ENCODE data around the gene SYNE3. TPM values are rescaled to one million over a fixed set of nuclear protein-coding genes. Genes with fewer than 3 reads are reported as not detected.

SYNE3 gene
- total and polyA plus RNA-seq, 10 of the 15 experiments (the other 5 are each of a cell fraction or from before 2014, with no cell fraction given): 1.4 to 44.1 (median 13.4) TPM

DNA sequence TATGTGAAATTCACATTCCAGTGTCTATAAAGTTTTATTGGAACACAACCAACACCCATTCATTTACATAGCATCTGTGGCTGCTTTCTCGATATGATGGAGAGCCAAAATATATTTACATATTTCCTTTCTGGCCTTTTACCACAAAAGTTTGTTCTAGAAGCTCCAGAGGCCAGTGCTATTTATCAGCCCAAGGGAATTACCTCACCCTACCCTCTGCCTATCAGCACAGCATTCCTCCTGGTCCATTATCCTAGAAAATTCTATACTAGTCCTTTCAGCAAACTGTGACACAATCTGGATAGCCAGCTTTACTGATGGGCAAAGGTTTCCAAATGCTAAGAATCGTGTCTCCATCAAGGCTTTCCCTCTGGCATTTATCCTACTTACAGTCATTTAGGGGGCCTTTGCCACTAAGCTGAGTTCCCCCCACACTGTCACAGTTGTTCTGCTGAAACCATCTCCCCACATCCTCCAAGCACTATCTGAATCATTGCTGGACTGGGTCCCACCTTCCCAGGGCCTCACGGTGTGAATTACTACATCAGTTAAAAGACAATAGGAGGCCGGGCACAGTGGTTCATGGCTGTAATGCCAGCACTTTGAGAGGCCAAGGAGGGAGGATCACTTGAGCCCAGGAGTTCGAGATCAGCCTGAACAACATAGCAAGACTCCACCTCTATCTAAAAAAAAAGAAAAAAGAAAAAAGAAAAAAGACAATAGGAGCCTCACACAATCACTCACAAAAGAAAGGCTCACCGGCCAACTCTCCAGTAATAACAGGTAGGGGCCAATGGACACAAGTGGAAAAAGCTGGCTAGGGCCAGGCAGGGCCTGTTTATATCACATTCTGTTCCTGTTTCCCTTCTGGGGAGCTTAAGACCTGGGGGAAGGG, 12.1 kb downstream of the SYNE3 start (continued):
- TF ChIP-seq POLR2AphosphoS5 (IDR thresholded peaks at IDR 0.05; ENCODE audit: low read length): no peak
- peak; percentile 41; the same call in 1 of the 2 replicates for TF ChIP-seq IRF4 (IDR thresholded peaks at IDR 0.05; ENCODE audit: low read depth, low read length)
- TF ChIP-seq RBBP5 (conservative IDR thresholded peaks at IDR 0.05): no peak
- TF ChIP-seq TARDBP (IDR thresholded peaks at IDR 0.05; ENCODE audit: borderline replicate concordance): no peak
- no peak for TF ChIP-seq CHD1 (IDR thresholded peaks at IDR 0.05; ENCODE audit: low read depth, low read length)
- TF ChIP-seq, protein P1, sequence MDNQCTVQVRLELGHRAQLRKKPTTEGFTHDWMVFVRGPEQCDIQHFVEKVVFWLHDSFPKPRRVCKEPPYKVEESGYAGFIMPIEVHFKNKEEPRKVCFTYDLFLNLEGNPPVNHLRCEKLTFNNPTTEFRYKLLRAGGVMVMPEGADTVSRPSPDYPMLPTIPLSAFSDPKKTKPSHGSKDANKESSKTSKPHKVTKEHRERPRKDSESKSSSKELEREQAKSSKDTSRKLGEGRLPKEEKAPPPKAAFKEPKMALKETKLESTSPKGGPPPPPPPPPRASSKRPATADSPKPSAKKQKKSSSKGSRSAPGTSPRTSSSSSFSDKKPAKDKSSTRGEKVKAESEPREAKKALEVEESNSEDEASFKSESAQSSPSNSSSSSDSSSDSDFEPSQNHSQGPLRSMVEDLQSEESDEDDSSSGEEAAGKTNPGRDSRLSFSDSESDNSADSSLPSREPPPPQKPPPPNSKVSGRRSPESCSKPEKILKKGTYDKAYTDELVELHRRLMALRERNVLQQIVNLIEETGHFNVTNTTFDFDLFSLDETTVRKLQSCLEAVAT (IDR thresholded peaks at IDR 0.05): no peak
- TF ChIP-seq, protein P2, sequence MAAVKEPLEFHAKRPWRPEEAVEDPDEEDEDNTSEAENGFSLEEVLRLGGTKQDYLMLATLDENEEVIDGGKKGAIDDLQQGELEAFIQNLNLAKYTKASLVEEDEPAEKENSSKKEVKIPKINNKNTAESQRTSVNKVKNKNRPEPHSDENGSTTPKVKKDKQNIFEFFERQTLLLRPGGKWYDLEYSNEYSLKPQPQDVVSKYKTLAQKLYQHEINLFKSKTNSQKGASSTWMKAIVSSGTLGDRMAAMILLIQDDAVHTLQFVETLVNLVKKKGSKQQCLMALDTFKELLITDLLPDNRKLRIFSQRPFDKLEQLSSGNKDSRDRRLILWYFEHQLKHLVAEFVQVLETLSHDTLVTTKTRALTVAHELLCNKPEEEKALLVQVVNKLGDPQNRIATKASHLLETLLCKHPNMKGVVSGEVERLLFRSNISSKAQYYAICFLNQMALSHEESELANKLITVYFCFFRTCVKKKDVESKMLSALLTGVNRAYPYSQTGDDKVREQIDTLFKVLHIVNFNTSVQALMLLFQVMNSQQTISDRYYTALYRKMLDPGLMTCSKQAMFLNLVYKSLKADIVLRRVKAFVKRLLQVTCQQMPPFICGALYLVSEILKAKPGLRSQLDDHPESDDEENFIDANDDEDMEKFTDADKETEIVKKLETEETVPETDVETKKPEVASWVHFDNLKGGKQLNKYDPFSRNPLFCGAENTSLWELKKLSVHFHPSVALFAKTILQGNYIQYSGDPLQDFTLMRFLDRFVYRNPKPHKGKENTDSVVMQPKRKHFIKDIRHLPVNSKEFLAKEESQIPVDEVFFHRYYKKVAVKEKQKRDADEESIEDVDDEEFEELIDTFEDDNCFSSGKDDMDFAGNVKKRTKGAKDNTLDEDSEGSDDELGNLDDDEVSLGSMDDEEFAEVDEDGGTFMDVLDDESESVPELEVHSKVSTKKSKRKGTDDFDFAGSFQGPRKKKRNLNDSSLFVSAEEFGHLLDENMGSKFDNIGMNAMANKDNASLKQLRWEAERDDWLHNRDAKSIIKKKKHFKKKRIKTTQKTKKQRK (IDR thresholded peaks at IDR 0.05; ENCODE audit: low read depth, low read length): no peak
- peak; percentile 63 for TF ChIP-seq PML (IDR thresholded peaks at IDR 0.05; ENCODE audit: low read length)
- TF ChIP-seq EED (IDR thresholded peaks at IDR 0.05; ENCODE audit: low read depth): peak; percentile 84
- TF ChIP-seq CREM (IDR thresholded peaks at IDR 0.05; ENCODE audit: low read depth): peak; percentile 20; the same call in 1 of the 2 replicates
- TF ChIP-seq IKZF2 (IDR thresholded peaks at IDR 0.05): peak; percentile 75 to 81

All from GM12878 (cell line).